ENCODE results near the gene CNTNAP2.

Gene CNTNAP2

GRCh38 chr7:146773506-146773905 lies 656.9 kb downstream of the CNTNAP2 start:
- no peak for DNase-seq (ENCODE audit: low read depth)

GRCh38 chr7:146781352-146782116 lies 664.9 kb downstream of the CNTNAP2 start:
- DNase-seq (ENCODE audit: low read depth), result no peak

GRCh38 chr7:146787266-146787665 lies 670.7 kb downstream of the CNTNAP2 start:
- no peak for DNase-seq (ENCODE audit: low read depth)

GRCh38 chr7:146788008-146788407 lies 671.4 kb downstream of the CNTNAP2 start:
- DNase-seq (ENCODE audit: low read depth), result no peak

- DNase-seq (ENCODE audit: low read depth), result no peak
Measured at GRCh38 chr7:146791344-146792285, 675.0 kb downstream of the CNTNAP2 start.

- no peak for DNase-seq (ENCODE audit: low read depth)
Measured at GRCh38 chr7:146804620-146805019, 688.0 kb downstream of the CNTNAP2 start.

GRCh38 chr7:146805082-146805481 lies 688.5 kb downstream of the CNTNAP2 start:
- DNase-seq (ENCODE audit: low read depth), result no peak

GRCh38 chr7:146826329-146826728 lies 709.7 kb downstream of the CNTNAP2 start:
- DNase-seq (ENCODE audit: low read depth), result no peak

GRCh38 chr7:146830686-146831085 lies 714.1 kb downstream of the CNTNAP2 start:
- DNase-seq (ENCODE audit: low read depth), result no peak

- no peak for DNase-seq (ENCODE audit: low read depth)
Measured at GRCh38 chr7:146831875-146832274, 715.3 kb downstream of the CNTNAP2 start.

- DNase-seq (ENCODE audit: low read depth), result no peak
Measured at GRCh38 chr7:146844405-146844804, 727.8 kb downstream of the CNTNAP2 start.

GRCh38 chr7:146858690-146859089 lies 742.1 kb downstream of the CNTNAP2 start:
- DNase-seq (ENCODE audit: low read depth), result no peak

- DNase-seq (ENCODE audit: low read depth), result no peak
Measured at GRCh38 chr7:146861701-146862100, 745.1 kb downstream of the CNTNAP2 start.

GRCh38 chr7:146862415-146862814 lies 745.8 kb downstream of the CNTNAP2 start:
- no peak for DNase-seq (ENCODE audit: low read depth)

- no peak for DNase-seq (ENCODE audit: low read depth)
Measured at GRCh38 chr7:146864644-146865043, 748.0 kb downstream of the CNTNAP2 start.

GRCh38 chr7:146865696-146866095 lies 749.1 kb downstream of the CNTNAP2 start:
- no peak for DNase-seq (ENCODE audit: low read depth)

GRCh38 chr7:146874722-146875121 lies 758.1 kb downstream of the CNTNAP2 start:
- no peak for DNase-seq (ENCODE audit: low read depth)

- DNase-seq (ENCODE audit: low read depth), result no peak
Measured at GRCh38 chr7:146875237-146875785, 758.7 kb downstream of the CNTNAP2 start.

- DNase-seq (ENCODE audit: low read depth), result no peak
Measured at GRCh38 chr7:146875981-146876380, 759.4 kb downstream of the CNTNAP2 start.

- no peak for DNase-seq (ENCODE audit: low read depth)
Measured at GRCh38 chr7:146876411-146876810, 759.8 kb downstream of the CNTNAP2 start.

- no peak for DNase-seq (ENCODE audit: low read depth)
Measured at GRCh38 chr7:146878901-146879300, 762.3 kb downstream of the CNTNAP2 start.

GRCh38 chr7:146885231-146885630 lies 768.6 kb downstream of the CNTNAP2 start:
- no peak for DNase-seq (ENCODE audit: low read depth)
